OCI-LY3 (cell line): ENCODE data around the gene C11orf24.

ENCODE experiments used
- H2AFZ ChIP-seq: fragments of 200-600, 300-600 bp; shearing (Covaris generic); 2 replicates; pipeline ENCODE4 v1.6.0; 2014; ENCODE audit warnings: antibody characterized with exemption, low read depth, low read length
- H3K27ac ChIP-seq: fragments of 200-600, 300-600 bp; sonication (generic); 2 replicates; pipeline ENCODE4 v1.5.1; 2014; ENCODE audit warnings: mild to moderate bottlenecking, low read length, moderate library complexity, mixed read lengths
- H3K27me3 ChIP-seq: fragments of 200-600, 300-600 bp; sonication (generic); 2 replicates; pipeline ENCODE4 v1.6.1; 2014; ENCODE audit warnings: low read depth, low read length, mixed read lengths
- H3K36me3 ChIP-seq: fragments of 200-600, 300-600 bp; sonication (generic); replicated peaks from 2 replicates; pipeline ENCODE3; 2014; ENCODE audit warnings: low read depth, low read length, mixed read lengths
- H3K4me1 ChIP-seq: fragments of 300-600, 200-600 bp; sonication (generic); 2 replicates; pipeline ENCODE4 v1.6.1; 2014; ENCODE audit warnings: low read length, mixed read lengths
- H3K4me2 ChIP-seq: fragments of 200-600, 300-600 bp; sonication (generic); 2 replicates; pipeline ENCODE4 v1.6.1; 2014; ENCODE audit warnings: low read length, mixed read lengths
- H3K4me3 ChIP-seq: fragments of 300-600, 200-600 bp; sonication (generic); 2 replicates; pipeline ENCODE4 v1.5.1; 2014; ENCODE audit warnings: antibody characterized with exemption, mild to moderate bottlenecking, low read length, moderate library complexity
- H3K79me2 ChIP-seq: fragments of 300-600, 200-600 bp; shearing (Covaris generic); 2 replicates; pipeline ENCODE4 v1.6.1; 2014; ENCODE audit warnings: mild to moderate bottlenecking, low read length, mixed read lengths
- H3K9ac ChIP-seq: fragments of 300-600, 200-600 bp; shearing (Covaris generic); 2 replicates; pipeline ENCODE4 v1.6.0; 2014; ENCODE audit warnings: mild to moderate bottlenecking, low read length, moderate library complexity
- H3K9me3 ChIP-seq: fragments of 200-600, 300-600 bp; shearing (Covaris generic); 2 replicates; pipeline ENCODE4 v1.6.1; 2014; ENCODE audit warnings: low read length, mixed read lengths; ENCODE audit not compliant: insufficient read depth
- H4K20me1 ChIP-seq: fragments of 200-600, 300-600 bp; sonication (generic); 2 replicates; pipeline ENCODE4 v1.6.1; 2016; ENCODE audit warnings: low read length, mixed read lengths; ENCODE audit not compliant: insufficient read depth
- EZH2phosphoT487 ChIP-seq: fragments of 200-600 bp; shearing (Covaris generic); IDR thresholded peaks from 2 replicates; pipeline ENCODE4 v1.6.1; 2018; ENCODE audit warnings: antibody characterized with exemption, mixed run types, low read depth
- TF ChIP-seq, protein P1 (sequence below): fragments of 200-600, 300-600 bp; sonication (generic); IDR thresholded peaks from 2 replicates; pipeline ENCODE4 v1.5.1; 2014; ENCODE audit warnings: antibody characterized with exemption, low read length, low read depth

C11orf24 gene

DNA sequence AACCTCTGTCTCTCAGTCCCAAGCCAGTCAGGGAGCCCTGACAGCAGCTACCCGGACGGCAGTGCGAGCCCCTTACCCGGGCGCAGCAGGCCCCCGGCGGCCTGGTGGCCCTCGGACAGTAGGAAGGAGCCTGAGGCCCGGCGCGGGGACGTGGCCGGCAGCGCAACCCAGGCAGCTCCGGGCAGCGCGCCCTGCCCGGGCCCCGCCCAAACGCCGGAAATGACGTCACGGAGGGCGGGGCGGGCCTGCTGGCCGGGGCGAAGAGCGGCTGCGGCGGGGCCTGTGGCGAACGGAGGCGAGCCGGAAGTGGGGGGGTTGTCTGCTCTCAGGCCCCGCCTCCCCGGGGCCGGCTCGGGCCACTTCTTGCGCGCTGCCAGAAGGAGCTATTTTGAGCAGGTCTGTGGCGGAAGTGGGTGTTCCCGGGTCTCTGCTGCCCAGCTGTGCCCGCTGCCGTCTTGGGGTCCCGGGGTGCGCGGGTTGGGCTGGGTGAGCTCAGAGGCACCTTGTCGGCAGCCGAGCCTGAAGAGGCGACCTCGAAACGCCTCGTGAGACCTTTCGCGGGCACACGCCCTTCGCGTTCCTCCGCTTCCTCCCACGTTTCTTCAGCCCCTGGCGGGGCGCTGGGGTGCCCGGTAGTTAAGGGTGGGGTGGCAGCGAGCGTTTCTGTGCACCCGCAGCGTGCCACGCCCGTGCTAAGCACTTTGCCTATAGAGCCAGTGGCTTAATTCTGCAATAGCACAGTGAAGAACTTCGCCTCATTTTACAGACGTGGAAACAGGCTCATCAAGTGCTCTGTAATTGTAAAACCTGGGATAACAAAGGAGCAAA lies at the start of gene C11orf24:
Gene C11orf24 (minus strand): TSS at position 193 of the 828 bp plus-strand sequence. CDS start 8,206 bp downstream, outside the sequence.
- H3K4me3 ChIP-seq: peak within 1 kb of the TSS; percentile 87
- no peaks in the 10 kb centered on the region for H4K20me1 ChIP-seq
- H3K9me3 ChIP-seq: peaks cover 14% of the 10 kb centered on the region
- H3K9ac ChIP-seq: peak within 1 kb of the TSS; percentile 93
- H3K27ac ChIP-seq: peak within 1 kb of the TSS; percentile 90
- peaks cover 28% of the 10 kb centered on the region for H3K36me3 ChIP-seq
- H3K27me3 ChIP-seq: no peaks in the 10 kb centered on the region
- no peak for TF ChIP-seq EZH2phosphoT487
- TF ChIP-seq, protein P1, sequence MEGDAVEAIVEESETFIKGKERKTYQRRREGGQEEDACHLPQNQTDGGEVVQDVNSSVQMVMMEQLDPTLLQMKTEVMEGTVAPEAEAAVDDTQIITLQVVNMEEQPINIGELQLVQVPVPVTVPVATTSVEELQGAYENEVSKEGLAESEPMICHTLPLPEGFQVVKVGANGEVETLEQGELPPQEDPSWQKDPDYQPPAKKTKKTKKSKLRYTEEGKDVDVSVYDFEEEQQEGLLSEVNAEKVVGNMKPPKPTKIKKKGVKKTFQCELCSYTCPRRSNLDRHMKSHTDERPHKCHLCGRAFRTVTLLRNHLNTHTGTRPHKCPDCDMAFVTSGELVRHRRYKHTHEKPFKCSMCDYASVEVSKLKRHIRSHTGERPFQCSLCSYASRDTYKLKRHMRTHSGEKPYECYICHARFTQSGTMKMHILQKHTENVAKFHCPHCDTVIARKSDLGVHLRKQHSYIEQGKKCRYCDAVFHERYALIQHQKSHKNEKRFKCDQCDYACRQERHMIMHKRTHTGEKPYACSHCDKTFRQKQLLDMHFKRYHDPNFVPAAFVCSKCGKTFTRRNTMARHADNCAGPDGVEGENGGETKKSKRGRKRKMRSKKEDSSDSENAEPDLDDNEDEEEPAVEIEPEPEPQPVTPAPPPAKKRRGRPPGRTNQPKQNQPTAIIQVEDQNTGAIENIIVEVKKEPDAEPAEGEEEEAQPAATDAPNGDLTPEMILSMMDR: no peak
- H3K4me2 ChIP-seq: peak within 1 kb of the TSS; percentile 70
- 0 out of 2 replicates have a peak within 1 kb of the TSS, but pooled peaks have one; percentile 8 for H2AFZ ChIP-seq
- peaks cover 35% of the 10 kb centered on the region for H3K4me1 ChIP-seq
- peaks cover 50% of the 10 kb centered on the region for H3K79me2 ChIP-seq

DNA sequence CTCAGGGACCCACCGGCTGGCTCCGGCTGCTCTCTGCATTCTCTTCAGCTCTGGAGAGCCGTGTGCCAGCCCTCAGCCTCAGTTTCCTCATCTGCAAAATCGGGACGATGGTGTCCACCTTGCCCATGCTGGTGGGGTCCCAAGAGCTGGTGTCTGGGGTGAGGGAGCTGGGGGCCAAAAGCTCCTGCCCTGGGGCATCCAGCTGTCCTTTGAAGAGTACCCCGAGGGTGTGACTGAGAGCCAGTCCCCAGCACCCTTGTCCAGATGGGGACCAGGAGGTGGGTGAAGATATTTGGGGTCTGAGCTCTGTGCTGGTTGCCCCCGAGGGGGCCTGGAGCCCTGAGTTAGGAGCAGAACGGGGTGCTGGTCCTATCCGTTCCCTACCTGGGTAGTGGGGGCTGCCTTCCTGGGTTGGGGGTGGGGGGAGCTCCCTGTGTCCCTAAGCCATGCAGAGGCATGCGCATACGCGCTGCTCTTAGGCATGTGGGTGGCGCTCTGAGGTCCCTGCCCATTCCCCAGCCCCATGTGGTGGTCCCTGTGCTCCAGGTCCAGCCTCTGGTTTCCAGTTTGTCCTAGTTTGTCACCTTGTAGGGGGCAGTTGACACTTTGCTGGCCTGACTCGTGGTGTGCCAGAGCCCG lies 45.5 kb upstream of the C11orf24 start:
- no peak overlapping the region for H2AFZ ChIP-seq
- TF ChIP-seq, protein P1: no peak
- TF ChIP-seq EZH2phosphoT487: no peak
- H3K36me3 ChIP-seq: no peaks in the 10 kb centered on the region
- peaks cover 80% of the 10 kb centered on the region for H3K79me2 ChIP-seq
- H3K27me3 ChIP-seq: no peaks in the 10 kb centered on the region
- no peak overlapping the region for H3K27ac ChIP-seq
- peaks cover 40% of the 10 kb centered on the region for H4K20me1 ChIP-seq
- H3K4me2 ChIP-seq: no peak overlapping the region
- H3K9ac ChIP-seq: no peak overlapping the region
- H3K4me3 ChIP-seq: no peak overlapping the region
- H3K4me1 ChIP-seq: peaks cover 11% of the 10 kb centered on the region
- no peaks in the 10 kb centered on the region for H3K9me3 ChIP-seq

DNA sequence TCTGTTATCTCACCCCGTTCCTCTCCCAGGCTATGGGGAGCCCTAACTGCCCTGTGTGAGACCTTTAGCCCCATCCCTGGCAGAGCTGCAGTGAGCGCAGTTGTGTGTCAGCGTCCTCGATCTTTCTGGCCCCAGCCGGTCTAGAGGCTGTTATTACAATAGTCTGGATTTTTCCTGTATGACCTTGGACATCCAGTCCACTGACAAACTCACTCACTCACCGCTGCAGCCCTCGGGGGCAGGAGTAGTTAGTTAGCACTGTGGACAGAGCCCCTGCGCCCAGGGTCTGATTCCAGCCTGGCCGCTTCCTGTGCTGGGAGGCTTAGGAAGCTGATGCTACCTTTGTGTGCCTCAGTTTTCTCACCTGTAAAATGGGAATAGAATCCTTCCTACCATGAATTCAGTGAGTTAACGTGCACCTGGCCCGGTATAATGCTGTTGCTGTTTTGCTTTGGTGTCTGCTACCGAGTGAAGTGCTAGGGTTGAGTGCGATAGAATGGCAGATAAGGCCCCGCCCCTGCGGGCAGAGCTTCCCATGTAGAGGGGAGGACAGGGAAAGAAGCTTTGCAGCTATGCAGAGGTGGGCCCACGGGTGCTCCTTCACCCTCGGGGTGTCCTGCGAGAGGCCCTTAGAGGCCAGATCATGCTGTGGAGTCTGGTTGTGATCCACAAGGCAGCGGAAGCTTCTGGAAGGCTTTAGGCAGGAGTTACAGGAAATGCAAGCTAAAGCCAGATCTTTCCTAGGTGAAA lies 43.6 kb upstream of the C11orf24 start:
- Histone ChIP-seq H3K4me2 (no peak overlapping the region), H3K9ac (no peak overlapping the region), H3K4me3 (no peak overlapping the region), H3K9me3 (no peaks in the 10 kb centered on the region), H3K27ac (no peak overlapping the region), H3K4me1 (peaks cover 16% of the 10 kb centered on the region), H4K20me1 (peaks cover 32% of the 10 kb centered on the region), H3K27me3 (no peaks in the 10 kb centered on the region), H3K79me2 (peaks cover 63% of the 10 kb centered on the region), H2AFZ (no peak overlapping the region), H3K36me3 (no peaks in the 10 kb centered on the region)
- TF ChIP-seq EZH2phosphoT487: no peak
- TF ChIP-seq, protein P1: no peak
